Muscle layer of colon (tissue), 2 donors: ENCODE measurements around the gene STC2.

Experiments used
- H3K27ac ChIP-seq: one replicate; pipeline ENCODE4 v1.7.0; 2013; ENCODE audit warnings: low read depth, mild to moderate bottlenecking, low read length, moderate library complexity
- H3K27me3 ChIP-seq, 2 donors: one replicate each; pipeline ENCODE4 v1.7.0; 2013; ENCODE audit warnings: low read length in 2 of 2, mild to moderate bottlenecking in 2 of 2; ENCODE audit not compliant: insufficient read depth in 2 of 2, control insufficient read depth in 1 of 2
- H3K36me3 ChIP-seq: one replicate; pipeline ENCODE4 v1.7.0; 2013; ENCODE audit warnings: mild to moderate bottlenecking, low read length; ENCODE audit not compliant: insufficient read depth
- H3K4me1 ChIP-seq: one replicate; pipeline ENCODE4 v1.7.0; 2013; ENCODE audit warnings: mild to moderate bottlenecking, low read length; ENCODE audit not compliant: insufficient read depth
- H3K4me3 ChIP-seq, 2 donors: one replicate each; pipeline ENCODE4 v1.7.0; 2013; ENCODE audit warnings: low read length in 2 of 2, low read depth in 1 of 2, mild to moderate bottlenecking in 1 of 2, moderate library complexity in 1 of 2
- H3K9ac ChIP-seq: one replicate; pipeline ENCODE4 v1.7.0; 2013; ENCODE audit warnings: low read length
- H3K9me3 ChIP-seq: one replicate; pipeline ENCODE4 v1.7.0; 2013; ENCODE audit warnings: mild to moderate bottlenecking, low read length
- donor health status: abdominal sarcoma.
- donor health status: Adenocarcinoma of cecum.

The STC2 gene

DNA sequence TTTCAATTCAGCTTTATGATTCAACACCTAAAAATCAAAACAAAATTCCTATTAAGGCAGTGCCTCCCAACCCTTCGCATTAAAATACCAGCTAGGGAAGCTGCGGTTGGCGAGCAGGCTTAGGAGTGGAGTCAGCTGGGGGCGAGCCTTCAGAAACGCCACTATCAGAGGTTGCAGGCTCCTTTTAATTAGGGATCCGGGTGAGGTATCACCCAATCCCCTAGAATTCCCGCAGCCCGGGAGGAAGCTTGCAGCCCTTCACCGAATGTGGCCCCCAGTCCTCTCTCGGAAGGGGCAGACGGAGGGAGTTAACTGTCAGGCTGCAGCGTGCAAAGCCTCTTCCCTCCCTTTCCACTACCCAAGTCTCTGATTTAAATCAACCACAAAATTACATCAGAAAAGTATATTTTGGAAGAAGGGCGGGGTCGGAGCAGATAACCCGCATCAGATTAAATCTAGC, 1.7 kb downstream of the STC2 start:
- H3K27me3 ChIP-seq = peaks cover 5 to 50% of the 10 kb centered on the region in 2 donors
- no peak overlapping the region for H3K4me3 ChIP-seq
- no peak overlapping the region for H3K27ac ChIP-seq
- peaks cover 39% of the 10 kb centered on the region for H3K4me1 ChIP-seq
- H3K9me3 ChIP-seq = no peaks in the 10 kb centered on the region
- no peak overlapping the region for H3K9ac ChIP-seq
- H3K36me3 ChIP-seq = no peaks in the 10 kb centered on the region

- H3K4me1 ChIP-seq = peaks cover 47% of the 10 kb centered on the region
- no peak overlapping the region for H3K27ac ChIP-seq
Measured at GRCh38 chr5:173325091-173325698, 3.0 kb downstream of the STC2 start.

DNA sequence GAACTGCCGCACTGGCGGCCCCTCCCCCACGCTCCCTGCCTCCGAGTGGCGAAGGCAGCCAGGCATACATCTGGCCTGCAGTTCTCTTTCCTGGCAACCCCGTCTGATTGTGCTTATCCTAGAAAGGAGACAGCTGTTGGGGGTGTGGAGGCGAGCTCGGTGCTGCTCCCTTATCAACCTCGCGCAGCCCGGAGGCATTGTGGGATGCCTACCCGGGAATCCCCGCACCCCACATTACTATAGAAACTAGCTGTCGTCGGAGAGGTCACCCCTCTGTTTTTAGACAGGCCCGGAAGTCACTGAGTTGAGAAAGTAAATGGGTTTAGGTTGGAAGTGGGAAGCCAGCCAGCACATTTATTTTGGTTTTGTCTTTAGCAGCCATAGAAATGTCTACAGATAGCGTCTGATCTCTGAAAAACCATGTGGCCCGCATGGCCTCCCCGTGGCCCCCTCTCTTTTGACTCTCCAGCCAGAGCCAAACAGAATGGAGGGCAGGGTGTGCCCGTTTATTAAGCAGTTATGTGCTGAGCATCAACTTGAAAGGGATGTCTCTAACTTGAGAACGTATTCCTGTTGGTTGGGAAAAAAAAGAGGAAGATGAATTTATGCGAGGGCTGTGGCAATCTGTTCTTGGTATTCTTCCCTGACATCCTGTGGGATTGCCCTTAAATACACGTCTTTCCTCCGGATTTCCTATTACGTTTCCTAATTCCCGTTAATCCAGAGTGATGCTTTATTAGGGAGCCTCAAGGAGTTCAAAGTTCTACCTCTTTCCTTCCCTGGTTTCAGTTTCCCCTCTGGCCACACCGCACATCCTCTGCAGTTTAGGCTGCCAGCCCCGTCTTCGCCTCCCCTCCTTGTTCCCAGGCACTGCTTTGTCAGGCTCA, 3.9 kb downstream of the STC2 start:
- H3K27ac ChIP-seq = peak overlapping the region; percentile 43
- H3K9me3 ChIP-seq = no peaks in the 10 kb centered on the region
- H3K36me3 ChIP-seq = no peaks in the 10 kb centered on the region
- peak overlapping the region in 1 of 2 donors; percentile 20 for H3K4me3 ChIP-seq
- H3K4me1 ChIP-seq = peaks cover 55% of the 10 kb centered on the region
- H3K27me3 ChIP-seq = peaks cover 5 to 30% of the 10 kb centered on the region in 2 donors
- peak overlapping the region; percentile 34 for H3K9ac ChIP-seq

More at GRCh38 chr5:173325091-173325698, 3.0 kb downstream of the STC2 start:
- H3K9me3 ChIP-seq = no peaks in the 10 kb centered on the region
- H3K27me3 ChIP-seq = peaks cover 5 to 38% of the 10 kb centered on the region in 2 donors
- H3K4me3 ChIP-seq = no peak overlapping the region
- no peak overlapping the region for H3K9ac ChIP-seq
- no peaks in the 10 kb centered on the region for H3K36me3 ChIP-seq

DNA sequence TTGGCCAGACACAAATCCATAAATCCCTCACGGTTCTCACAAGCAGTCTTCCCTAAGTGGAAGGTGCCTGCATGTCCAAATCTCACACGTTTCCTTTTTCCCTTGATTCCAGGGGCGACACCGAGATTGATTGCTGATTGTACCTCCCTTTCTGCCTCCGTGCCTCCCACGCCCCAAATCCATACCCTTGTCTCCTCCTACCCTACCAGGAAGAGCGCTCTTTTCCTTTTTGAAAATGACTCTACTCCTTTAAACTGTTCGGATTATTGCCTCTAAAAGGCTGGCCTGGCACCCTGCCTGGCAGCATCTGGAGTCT, 4.5 kb downstream of the STC2 start:
- peaks cover 54% of the 10 kb centered on the region for H3K4me1 ChIP-seq
- peaks cover 5 to 24% of the 10 kb centered on the region in 2 donors for H3K27me3 ChIP-seq
- H3K4me3 ChIP-seq = peak overlapping the region in 1 of 2 donors; percentile 20
- peak overlapping the region; percentile 34 for H3K9ac ChIP-seq
- no peaks in the 10 kb centered on the region for H3K9me3 ChIP-seq
- peak overlapping the region; percentile 43 for H3K27ac ChIP-seq
- no peaks in the 10 kb centered on the region for H3K36me3 ChIP-seq

DNA sequence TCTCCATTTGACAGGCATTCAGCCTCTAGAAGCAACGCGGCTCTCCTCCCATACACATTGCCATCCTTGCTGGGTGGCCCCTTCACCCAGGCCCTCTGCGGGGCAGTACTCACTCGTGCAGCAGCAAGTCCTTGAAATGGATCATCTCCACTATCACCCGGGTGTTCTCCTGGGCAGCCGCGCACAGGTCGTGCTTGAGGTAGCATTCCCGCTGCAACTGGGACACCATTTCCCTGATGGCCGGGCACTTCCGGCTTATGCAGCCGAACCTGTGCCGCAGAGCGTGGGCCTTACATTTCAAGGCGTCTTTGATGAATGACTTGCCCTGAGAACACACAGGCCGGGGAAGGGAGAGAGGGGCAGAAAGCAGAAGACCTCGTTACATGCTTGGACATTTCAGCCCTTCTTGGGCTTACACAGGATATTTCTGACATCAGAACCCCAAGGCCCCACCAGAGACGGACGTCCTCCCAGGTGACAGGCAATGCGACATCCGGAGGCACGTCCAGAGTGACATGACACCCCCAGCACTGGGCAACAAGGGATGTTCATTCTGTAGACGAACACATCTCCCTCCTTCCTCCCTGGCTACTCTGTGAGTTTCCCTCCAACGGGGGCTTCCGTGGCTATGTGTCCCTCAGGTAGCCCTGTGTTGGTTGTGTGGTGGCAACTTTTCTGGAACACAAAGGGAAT, 5.0 kb downstream of the STC2 start:
- peak overlapping the region; percentile 34 for H3K9ac ChIP-seq
- no peaks in the 10 kb centered on the region for H3K36me3 ChIP-seq
- peak overlapping the region; percentile 43 for H3K27ac ChIP-seq
- no peaks in the 10 kb centered on the region for H3K9me3 ChIP-seq
- peaks cover 49% of the 10 kb centered on the region for H3K4me1 ChIP-seq
- H3K27me3 ChIP-seq = peaks cover 5 to 19% of the 10 kb centered on the region in 2 donors
- H3K4me3 ChIP-seq = peak overlapping the region in 1 of 2 donors; percentile 20

- Histone ChIP-seq H3K4me3 (no peak overlapping the region), H3K4me1 (peaks cover 40% of the 10 kb centered on the region), H3K27ac (no peak overlapping the region), H3K9me3 (no peaks in the 10 kb centered on the region), H3K9ac (no peak overlapping the region), H3K27me3 (peaks cover 5% of the 10 kb centered on the region in 2 donors), H3K36me3 (no peaks in the 10 kb centered on the region)
Measured at GRCh38 chr5:173321886-173322285, 6.3 kb downstream of the STC2 start.

- Histone ChIP-seq H3K36me3 (no peaks in the 10 kb centered on the region), H3K9me3 (no peaks in the 10 kb centered on the region), H3K9ac (peak overlapping the region; percentile 12), H3K4me1 (peaks cover 48% of the 10 kb centered on the region), H3K27ac (peak overlapping the region; percentile 73), H3K4me3 (no peak overlapping the region), H3K27me3 (no peaks in the 10 kb centered on the region)
Measured at GRCh38 chr5:173320259-173320658, 8.0 kb downstream of the STC2 start.

- H3K4me3 ChIP-seq = no peak overlapping the region
- H3K4me1 ChIP-seq = peaks cover 49% of the 10 kb centered on the region
- H3K9me3 ChIP-seq = no peaks in the 10 kb centered on the region
- no peaks in the 10 kb centered on the region for H3K27me3 ChIP-seq
- no peak overlapping the region for H3K9ac ChIP-seq
- no peaks in the 10 kb centered on the region for H3K36me3 ChIP-seq
- peak overlapping the region; percentile 73 for H3K27ac ChIP-seq
Measured at GRCh38 chr5:173319646-173320045, 8.6 kb downstream of the STC2 start.

- no peak overlapping the region for H3K9ac ChIP-seq
- H3K27me3 ChIP-seq = peaks cover 0 to 4% of the 10 kb centered on the region in 2 donors
- H3K4me3 ChIP-seq = no peak overlapping the region
- H3K4me1 ChIP-seq = peaks cover 43% of the 10 kb centered on the region
- H3K27ac ChIP-seq = peak overlapping the region; percentile 73
- H3K9me3 ChIP-seq = no peaks in the 10 kb centered on the region
- H3K36me3 ChIP-seq = no peaks in the 10 kb centered on the region
Measured at GRCh38 chr5:173318881-173319620, 9.2 kb downstream of the STC2 start.

DNA sequence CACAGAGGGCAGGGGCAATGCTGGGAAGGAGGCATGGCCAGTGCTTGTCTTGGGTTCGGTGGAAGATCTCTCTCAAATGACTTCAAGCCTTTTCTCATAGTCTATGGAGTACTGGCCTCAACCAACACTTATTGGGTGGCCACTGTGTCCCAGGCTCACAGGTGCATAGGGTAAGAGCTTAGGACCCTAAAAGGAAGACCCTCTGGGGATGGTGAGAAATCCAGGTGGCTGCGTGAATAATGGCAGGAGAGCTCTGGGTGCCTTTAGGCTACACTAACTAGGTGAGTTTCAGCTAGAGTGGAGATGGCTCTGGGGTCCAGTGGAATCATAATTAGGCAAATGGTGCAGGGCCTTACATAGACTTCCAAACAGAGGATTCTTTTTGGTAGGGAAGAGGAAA, 9.9 kb downstream of the STC2 start:
- H3K9ac ChIP-seq = no peak overlapping the region
- peaks cover 0 to 5% of the 10 kb centered on the region in 2 donors for H3K27me3 ChIP-seq
- H3K36me3 ChIP-seq = no peaks in the 10 kb centered on the region
- no peaks in the 10 kb centered on the region for H3K9me3 ChIP-seq
- H3K4me1 ChIP-seq = peaks cover 36% of the 10 kb centered on the region
- no peak overlapping the region for H3K4me3 ChIP-seq
- no peak overlapping the region for H3K27ac ChIP-seq

- Histone ChIP-seq H3K27me3 (peaks cover 0 to 5% of the 10 kb centered on the region in 2 donors), H3K9me3 (no peaks in the 10 kb centered on the region)
Measured at GRCh38 chr5:173317852-173318251, 10.4 kb downstream of the STC2 start.

More at GRCh38 chr5:173317852-173318251, 10.4 kb downstream of the STC2 start:
- Histone ChIP-seq H3K9ac (no peak overlapping the region), H3K4me1 (peaks cover 34% of the 10 kb centered on the region), H3K27ac (no peak overlapping the region), H3K4me3 (no peak overlapping the region), H3K36me3 (no peaks in the 10 kb centered on the region)
